G401 (cell line): ENCODE measurements around the gene XDH. TPM values are rescaled to one million over a fixed set of nuclear protein-coding genes. Genes with fewer than 3 reads are reported as not detected.

ENCODE experiments used
- DNase-seq: peaks from one replicate; pipeline ENCODE4 v3.0.0-alpha.2; 2015; ENCODE audit warnings: low spot score
- in situ Hi-C: cut with HindIII; loops from 2 replicates; pipeline ENCODE4 v1.10.0; 2016; ENCODE audit warnings: low sequenced_read_pairs, mixed read lengths
- total RNA-seq: library from RNA; depleted of rRNA; stranded (reverse); fragments of >200 nt; shearing (Covaris generic); gene quantifications from 2 replicates; pipeline ENCODE4 v1.2.3, GENCODE V29; 2014

The XDH gene
- total RNA-seq, 1 experiment from 2014 or later: not detected

DNA sequence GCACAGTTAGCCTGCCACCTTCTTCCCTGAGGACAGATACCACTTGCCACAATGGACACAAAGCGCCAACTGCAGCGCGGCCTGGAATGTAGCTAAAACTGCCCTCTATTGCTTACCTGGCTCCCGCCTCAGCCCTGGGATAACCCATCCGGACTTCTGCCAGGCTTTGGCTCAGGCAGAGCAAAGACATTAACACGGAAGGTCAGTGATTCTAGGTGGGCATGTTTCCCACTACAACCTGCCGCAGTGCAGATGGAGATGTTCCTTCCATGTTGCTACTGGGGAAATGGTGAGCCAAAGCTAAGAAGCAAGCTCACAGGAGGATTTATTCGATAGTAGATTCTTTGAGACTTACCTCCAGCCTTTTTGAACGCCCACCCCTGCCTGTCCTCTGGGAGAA lies 74.8 kb downstream of the XDH start:
- in situ Hi-C loops: no loop called here
- DNase-seq: peak; percentile 76

- no peak for DNase-seq
- in situ Hi-C loops: no loop called here
These were observed 76.7 kb downstream of the XDH start for GRCh38 chr2:31337860-31338259.

- DNase-seq: no peak
- in situ Hi-C loops: no loop called here
These were observed 77.3 kb downstream of the XDH start for GRCh38 chr2:31337197-31337596.

- in situ Hi-C loops: no loop called here
- no peak for DNase-seq
These were observed 78.5 kb downstream of the XDH start for GRCh38 chr2:31335921-31336585.

GRCh38 chr2:31334311-31335026 lies 80.1 kb downstream of the XDH start:
- in situ Hi-C loops: no loop called here
- DNase-seq: no peak

GRCh38 chr2:31333527-31334183 lies 80.9 kb downstream of the XDH start:
- peak; percentile 89 for DNase-seq
- in situ Hi-C loops: no loop called here

GRCh38 chr2:31333046-31333445 lies 81.5 kb downstream of the XDH start:
- DNase-seq: no peak
- in situ Hi-C loops: no loop called here

- no peak for DNase-seq
- in situ Hi-C loops: no loop called here
These were observed 82.0 kb downstream of the XDH start for GRCh38 chr2:31332521-31332920.

DNA sequence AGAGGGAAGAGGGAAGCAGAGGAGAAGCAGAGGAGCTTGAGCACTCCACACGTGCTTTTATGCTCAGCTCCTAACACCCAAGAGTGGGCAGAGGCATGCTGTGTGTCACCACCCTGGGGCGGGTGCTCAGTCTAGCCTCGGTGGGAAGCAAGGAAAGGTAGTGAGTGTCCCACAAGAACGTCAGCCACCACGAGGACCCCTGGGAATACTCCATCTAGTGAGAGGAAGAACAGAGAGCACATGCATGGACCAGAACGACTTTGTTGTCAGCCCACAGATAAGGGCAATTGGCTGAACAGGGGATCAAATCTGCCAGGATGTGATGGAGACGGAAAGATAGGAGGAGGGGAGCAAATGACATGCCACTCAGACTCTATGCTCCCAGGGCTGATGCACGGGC lies 83.4 kb downstream of the XDH start:
- in situ Hi-C loops: no loop called here
- DNase-seq: no peak

DNA sequence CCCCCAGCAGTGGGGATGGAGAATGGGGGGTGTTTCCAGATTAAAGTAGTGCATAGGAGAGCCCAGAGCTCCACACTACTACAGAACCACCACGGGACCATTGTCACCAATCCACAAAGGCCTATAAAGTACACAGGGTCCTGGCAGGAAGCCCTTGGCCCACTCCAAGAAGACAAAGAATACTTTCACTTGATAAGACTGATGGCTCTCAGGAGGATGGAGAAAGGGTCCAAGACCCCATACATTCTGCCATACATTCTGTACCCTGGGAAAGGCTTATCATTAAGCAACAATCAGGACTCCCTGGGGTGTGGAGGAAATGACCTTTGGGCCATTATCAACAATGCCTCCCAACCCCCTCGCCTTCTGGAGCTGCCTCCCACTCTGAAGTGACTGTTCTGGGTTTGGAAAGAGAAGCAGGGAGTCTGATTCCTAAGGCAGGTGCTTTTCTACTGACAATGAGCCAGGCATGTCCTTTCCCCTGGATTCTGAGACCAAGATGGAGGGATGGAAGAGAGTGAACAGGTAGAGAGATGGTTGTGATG lies 85.4 kb downstream of the XDH start:
- in situ Hi-C loops: no loop called here

GRCh38 chr2:31328026-31328425 lies 86.5 kb downstream of the XDH start:
- no peak for DNase-seq
- in situ Hi-C loops: no loop called here

More for the DNA sequence above, 85.4 kb downstream of the XDH start:
- DNase-seq: no peak

DNA sequence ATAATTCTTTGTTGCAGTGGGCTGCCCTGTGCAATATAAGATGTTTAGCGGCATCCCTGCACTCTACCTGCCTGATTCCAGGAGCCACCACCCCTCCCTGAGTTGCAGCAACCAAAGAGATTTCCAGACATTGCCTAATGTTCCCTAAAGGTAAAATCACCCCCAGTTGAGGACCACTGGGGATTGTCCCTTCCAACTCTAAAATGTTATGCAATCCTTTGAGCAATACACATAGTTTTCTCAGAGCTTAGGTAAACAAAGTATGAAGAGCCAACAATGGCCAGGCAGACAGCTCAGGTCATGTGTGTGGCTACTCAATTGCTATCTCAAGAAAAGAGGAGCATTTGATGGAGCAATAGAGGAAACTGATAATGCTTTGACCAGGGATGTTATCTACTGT lies 87.0 kb downstream of the XDH start:
- no peak for DNase-seq
- in situ Hi-C loops: no loop called here

GRCh38 chr2:31324016-31324633 lies 90.4 kb downstream of the XDH start:
- in situ Hi-C loops: no loop called here
- no peak for DNase-seq

- peak; percentile 5 for DNase-seq
- in situ Hi-C loops: no loop called here
These were observed 92.2 kb downstream of the XDH start for GRCh38 chr2:31322371-31322770.

- in situ Hi-C loops: no loop called here
- no peak for DNase-seq
These were observed 95.0 kb downstream of the XDH start for GRCh38 chr2:31319406-31320175.

DNA sequence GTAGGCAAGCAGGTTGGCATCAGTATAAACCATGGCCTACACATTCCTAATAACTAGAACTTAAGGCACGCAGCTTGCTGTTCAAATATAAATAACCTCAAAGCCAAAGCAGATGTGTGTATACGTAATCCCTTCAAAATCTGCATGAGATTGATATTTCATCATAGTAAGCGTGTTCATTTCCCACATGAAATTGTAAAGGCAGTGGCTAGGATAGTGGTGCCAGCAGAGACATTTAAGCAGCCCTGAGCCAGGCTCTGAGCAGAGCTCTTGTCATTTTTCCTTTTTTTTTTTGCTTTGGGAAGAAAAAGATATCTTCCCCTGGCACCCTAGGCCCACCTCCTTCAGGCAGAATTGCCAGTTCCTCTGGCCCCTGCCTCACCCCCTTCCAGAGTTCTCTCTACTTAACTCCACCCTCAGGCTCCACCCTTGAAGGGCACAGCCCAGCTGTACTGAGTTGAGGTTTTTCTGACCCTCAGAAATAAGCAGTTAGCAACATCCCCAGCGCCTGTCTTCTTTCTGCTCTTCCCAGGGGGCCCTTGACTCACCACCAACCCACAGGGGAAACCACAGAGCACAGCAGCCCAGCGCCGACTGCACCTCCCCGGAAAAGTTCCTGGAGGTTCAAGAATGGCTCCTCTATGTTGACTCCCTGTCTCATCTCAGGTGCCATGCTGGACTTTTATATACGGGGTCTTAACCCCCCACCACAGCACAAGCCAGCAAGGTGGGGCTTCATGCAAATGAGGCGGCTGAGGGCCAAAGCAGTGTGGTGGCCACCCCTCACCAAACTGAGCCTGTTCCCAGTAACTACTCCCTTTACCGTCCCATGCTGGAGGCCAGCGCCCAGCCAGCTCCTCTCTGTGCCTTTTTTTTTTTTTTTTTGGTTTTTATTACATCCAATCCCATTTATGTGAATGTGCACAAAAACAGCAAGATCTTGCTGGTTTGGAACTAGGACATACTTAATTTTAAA lies 95.9 kb downstream of the XDH start:
- in situ Hi-C loops: no loop called here
- no peak for DNase-seq

DNA sequence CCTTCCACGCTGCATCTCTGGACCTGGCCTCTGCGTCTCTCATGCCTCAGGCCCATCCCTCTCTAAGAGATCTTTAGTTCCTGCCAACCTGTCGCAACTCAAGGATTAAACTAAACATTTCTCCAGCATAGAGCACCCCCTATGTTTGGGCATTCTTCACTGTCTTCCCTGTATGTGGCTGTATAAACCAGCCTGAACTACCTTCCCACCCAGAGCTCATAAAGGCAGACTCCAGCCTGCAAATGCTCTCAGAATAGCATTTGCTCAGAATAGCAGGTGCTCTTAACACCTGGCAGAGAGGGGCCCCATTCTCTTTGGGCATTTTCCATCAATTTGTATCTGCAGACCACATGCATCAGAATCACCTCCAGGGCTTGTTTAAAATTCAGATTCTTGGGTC lies 97.1 kb downstream of the XDH start:
- in situ Hi-C loops: no loop called here
- DNase-seq: no peak

DNA sequence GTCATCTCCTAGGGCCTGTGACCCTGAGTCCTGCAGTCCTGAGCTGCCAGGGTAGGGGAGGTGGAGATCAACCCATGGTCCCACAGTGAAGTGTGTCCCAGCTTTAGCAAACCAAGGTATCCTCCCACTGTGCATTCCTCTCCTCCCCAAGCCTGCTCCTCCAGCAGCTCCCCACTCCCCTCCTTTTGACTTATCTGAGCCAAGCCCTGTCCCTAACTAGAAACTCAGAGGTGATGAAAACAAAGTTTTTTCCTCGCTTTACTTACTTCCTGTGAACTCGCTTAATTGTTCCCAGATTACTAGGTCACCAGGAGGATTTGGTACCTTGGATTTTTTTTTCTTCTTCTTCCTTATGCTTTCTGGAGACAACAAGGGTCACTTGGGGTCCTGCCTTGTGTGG lies 99.8 kb downstream of the XDH start:
- in situ Hi-C loops: no loop called here
- no peak for DNase-seq
